ENCODE measurements around the gene ASAH2.
"Not testable (repeated sequence)": the region's sequence is repeated elsewhere in the genome, so short reads cannot be mapped to it uniquely, and the experiment has no call there.

Gene ASAH2

DNA sequence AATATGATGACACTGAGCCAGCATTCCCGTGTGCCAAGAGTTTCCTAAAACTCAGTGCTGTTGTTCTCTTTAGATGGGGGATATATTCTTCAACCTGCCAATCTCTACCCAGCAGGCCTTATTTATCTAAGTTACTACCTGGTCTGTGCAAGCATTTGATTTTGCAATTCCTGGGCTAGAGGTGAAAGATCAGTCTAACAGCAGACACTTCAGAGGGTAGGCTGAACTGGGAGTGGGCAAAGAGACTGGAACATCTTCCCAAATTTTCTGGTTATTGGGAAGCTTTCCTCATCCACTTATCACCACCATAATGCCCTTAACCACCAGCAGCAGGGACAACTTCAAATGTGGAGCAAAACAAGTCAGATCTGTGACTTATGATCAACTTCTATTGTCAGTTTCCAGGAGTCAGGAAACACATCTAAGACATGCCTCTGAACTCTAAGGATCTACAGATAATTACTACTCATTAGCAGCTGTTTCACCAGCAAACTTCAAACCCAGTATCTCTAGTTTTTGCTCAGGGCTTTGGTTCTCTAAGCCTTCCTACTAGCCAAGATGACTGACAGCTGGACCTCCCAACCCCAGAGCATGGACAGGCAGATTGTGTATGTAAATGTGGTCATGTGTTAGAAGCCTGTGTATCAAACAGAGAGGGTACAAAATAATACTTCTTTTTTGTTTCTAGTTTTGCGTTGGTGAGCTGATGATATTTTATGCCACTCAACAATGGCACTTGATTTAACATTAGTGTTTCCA is 1.0 kb downstream of the ASAH2 start:
- no peak for TF ChIP-seq FOXM1 (IDR thresholded peaks at IDR 0.05; ENCODE audit: borderline replicate concordance)
- no peak for TF ChIP-seq L3MBTL2 (conservative IDR thresholded peaks at IDR 0.05)
- TF ChIP-seq, protein P1, sequence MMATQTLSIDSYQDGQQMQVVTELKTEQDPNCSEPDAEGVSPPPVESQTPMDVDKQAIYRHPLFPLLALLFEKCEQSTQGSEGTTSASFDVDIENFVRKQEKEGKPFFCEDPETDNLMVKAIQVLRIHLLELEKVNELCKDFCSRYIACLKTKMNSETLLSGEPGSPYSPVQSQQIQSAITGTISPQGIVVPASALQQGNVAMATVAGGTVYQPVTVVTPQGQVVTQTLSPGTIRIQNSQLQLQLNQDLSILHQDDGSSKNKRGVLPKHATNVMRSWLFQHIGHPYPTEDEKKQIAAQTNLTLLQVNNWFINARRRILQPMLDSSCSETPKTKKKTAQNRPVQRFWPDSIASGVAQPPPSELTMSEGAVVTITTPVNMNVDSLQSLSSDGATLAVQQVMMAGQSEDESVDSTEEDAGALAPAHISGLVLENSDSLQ (IDR thresholded peaks at IDR 0.05), result peak; percentile 49; the same call in 1 of the 2 replicates
- TF ChIP-seq HDGF (IDR thresholded peaks at IDR 0.05; ENCODE audit: borderline replicate concordance), result no peak
- CTCF ChIA-PET, result interaction anchor here (1.3 kb wide), 1 partner anchor 25 kb away, joined by 3 read pairs; no protein-coding TSS in a partner anchor

GRCh38 chr10:50248598-50248997 is 2.7 kb downstream of the ASAH2 start:
- CTCF ChIA-PET, result no interaction called here
- no peak for DNase-seq (ENCODE audit: extremely low spot score)
- POLR2A ChIA-PET, result no interaction called here
- TF ChIP-seq HDGF (IDR thresholded peaks at IDR 0.05; ENCODE audit: borderline replicate concordance), result no peak
- TF ChIP-seq CTBP1 (IDR thresholded peaks at IDR 0.05; ENCODE audit: borderline replicate concordance), result no peak

More for the DNA sequence above, 1.0 kb downstream of the ASAH2 start:
- no peak for DNase-seq (ENCODE audit: extremely low spot score)
- POLR2A ChIA-PET, result no interaction called here

GRCh38 chr10:50248062-50248461 is 3.3 kb downstream of the ASAH2 start:
- ChIA-PET POLR2A (no interaction called here), CTCF (no interaction called here)
- no peak for TF ChIP-seq FOXA1 (IDR thresholded peaks at IDR 0.05)
- TF ChIP-seq HDGF (IDR thresholded peaks at IDR 0.05; ENCODE audit: borderline replicate concordance), result no peak
- no peak for TF ChIP-seq BHLHE40 (IDR thresholded peaks at IDR 0.05; ENCODE audit: borderline replicate concordance)
- TF ChIP-seq ELF4 (IDR thresholded peaks at IDR 0.05), result no peak
- no peak for TF ChIP-seq ZNF384 (IDR thresholded peaks at IDR 0.05)
- no peak for TF ChIP-seq LEF1 (IDR thresholded peaks at IDR 0.05; ENCODE audit: borderline replicate concordance)
- no peak for TF ChIP-seq NFRKB (IDR thresholded peaks at IDR 0.05)
- TF ChIP-seq, protein P1 (IDR thresholded peaks at IDR 0.05), result no peak
- TF ChIP-seq FOXK2 (IDR thresholded peaks at IDR 0.05), result no peak
- no peak for TF ChIP-seq TARDBP (IDR thresholded peaks at IDR 0.05)
- DNase-seq (ENCODE audit: extremely low spot score), result no peak

DNA sequence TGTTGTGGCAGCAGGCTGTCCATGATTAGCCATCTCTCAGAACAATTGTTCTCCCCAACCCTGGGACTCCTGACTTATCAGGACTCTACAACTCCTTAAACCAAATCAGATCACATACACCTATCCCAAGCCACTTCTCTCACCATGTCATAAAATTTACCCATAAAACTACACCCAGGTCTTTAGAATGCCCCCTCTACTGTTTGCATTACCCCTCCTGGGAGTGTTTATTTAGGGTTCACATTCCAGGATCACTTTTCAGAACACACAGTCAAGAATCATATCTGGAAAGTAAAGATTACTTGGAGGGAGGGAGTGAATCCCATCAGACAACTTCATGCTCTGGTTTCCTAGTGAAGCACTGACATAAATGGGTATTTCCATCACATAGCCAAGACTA is 7.1 kb downstream of the ASAH2 start:
- 0 out of 2 replicates have a peak, but pooled peaks have one; percentile 25 for TF ChIP-seq FOXA1 (IDR thresholded peaks at IDR 0.05)
- no peak for TF ChIP-seq ELF4 (IDR thresholded peaks at IDR 0.05)
- TF ChIP-seq ZNF384 (IDR thresholded peaks at IDR 0.05), result no peak
- TF ChIP-seq BHLHE40 (IDR thresholded peaks at IDR 0.05; ENCODE audit: borderline replicate concordance), result no peak
- no peak for TF ChIP-seq SP1 (IDR thresholded peaks at IDR 0.05)
- TF ChIP-seq FOXM1 (IDR thresholded peaks at IDR 0.05; ENCODE audit: borderline replicate concordance), result no peak
- no peak for TF ChIP-seq SUZ12 (IDR thresholded peaks at IDR 0.05)
- POLR2A ChIA-PET, result no interaction called here
- DNase-seq (ENCODE audit: extremely low spot score), result no peak
- CTCF ChIA-PET, result no interaction called here

GRCh38 chr10:50242777-50243176 is 8.5 kb downstream of the ASAH2 start:
- CTCF ChIA-PET, result no interaction called here
- TF ChIP-seq L3MBTL2 (conservative IDR thresholded peaks at IDR 0.05) (no peak), ELF4 (IDR thresholded peaks at IDR 0.05) (no peak), HDGF (IDR thresholded peaks at IDR 0.05; ENCODE audit: borderline replicate concordance) (no peak), SUZ12 (IDR thresholded peaks at IDR 0.05) (no peak), FOXA1 (IDR thresholded peaks at IDR 0.05) (no peak), TARDBP (IDR thresholded peaks at IDR 0.05) (no peak), NFRKB (IDR thresholded peaks at IDR 0.05) (no peak), FOXK2 (IDR thresholded peaks at IDR 0.05) (no peak), ZNF384 (IDR thresholded peaks at IDR 0.05) (no peak), LEF1 (IDR thresholded peaks at IDR 0.05; ENCODE audit: borderline replicate concordance) (no peak), FOXM1 (IDR thresholded peaks at IDR 0.05; ENCODE audit: borderline replicate concordance) (no peak), ARNT (IDR thresholded peaks at IDR 0.05) (no peak), CTBP1 (IDR thresholded peaks at IDR 0.05; ENCODE audit: borderline replicate concordance) (no peak), SP1 (IDR thresholded peaks at IDR 0.05) (no peak)
- TF ChIP-seq, protein P1 (IDR thresholded peaks at IDR 0.05), result no peak
- POLR2A ChIA-PET, result no interaction called here
- DNase-seq (ENCODE audit: extremely low spot score), result no peak

GRCh38 chr10:50241478-50241877 is 9.8 kb downstream of the ASAH2 start:
- POLR2A ChIA-PET; CTCF ChIA-PET; DNase-seq (ENCODE audit: extremely low spot score): not testable (repeated sequence)

DNA sequence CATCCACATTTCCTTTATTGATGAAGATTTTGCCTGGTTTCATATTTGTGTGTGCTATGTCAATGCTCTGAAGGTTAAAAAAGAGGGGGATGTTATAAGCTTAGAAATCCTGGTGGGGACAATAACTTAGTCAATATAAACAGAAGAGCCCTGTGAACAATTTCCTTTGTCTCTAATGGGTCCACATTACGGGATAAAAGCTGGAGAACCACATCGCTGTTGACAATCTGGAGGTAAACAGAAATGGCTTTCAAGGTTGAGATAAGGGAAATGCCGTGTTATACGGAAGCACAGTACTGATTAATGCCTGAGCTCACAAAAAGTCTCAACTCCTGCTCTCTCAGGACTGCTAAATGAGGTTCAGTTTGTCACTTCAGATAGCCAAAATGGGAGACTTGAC is 16.8 kb downstream of the ASAH2 start:
- no peak for TF ChIP-seq FOXA1 (IDR thresholded peaks at IDR 0.05)
- no peak for TF ChIP-seq CTBP1 (IDR thresholded peaks at IDR 0.05; ENCODE audit: borderline replicate concordance)
- no peak for TF ChIP-seq ELF4 (IDR thresholded peaks at IDR 0.05)
- no peak for TF ChIP-seq LEF1 (IDR thresholded peaks at IDR 0.05; ENCODE audit: borderline replicate concordance)
- TF ChIP-seq ARNT (IDR thresholded peaks at IDR 0.05), result no peak
- TF ChIP-seq L3MBTL2 (conservative IDR thresholded peaks at IDR 0.05), result no peak
- no peak for TF ChIP-seq NFRKB (IDR thresholded peaks at IDR 0.05)
- TF ChIP-seq SP1 (IDR thresholded peaks at IDR 0.05), result no peak
- POLR2A ChIA-PET, result no interaction called here
- DNase-seq (ENCODE audit: extremely low spot score), result no peak
- CTCF ChIA-PET, result interaction anchor here (0.6 to 0.7 kb wide), 2 partner anchors 10 to 554 kb away, joined by 3 read pairs; no protein-coding TSS in a partner anchor
